ENCODE data around the gene DNER. TPM values are rescaled to one million over a fixed set of nuclear protein-coding genes. Genes with fewer than 3 reads are reported as not detected.

DNER gene
- total and polyA plus RNA-seq, 10 of the 15 experiments (the other 5 are each of a cell fraction or from before 2014, with no cell fraction given): 0.04 to 0.08 (median 0.07) TPM; not detected in 7

DNA sequence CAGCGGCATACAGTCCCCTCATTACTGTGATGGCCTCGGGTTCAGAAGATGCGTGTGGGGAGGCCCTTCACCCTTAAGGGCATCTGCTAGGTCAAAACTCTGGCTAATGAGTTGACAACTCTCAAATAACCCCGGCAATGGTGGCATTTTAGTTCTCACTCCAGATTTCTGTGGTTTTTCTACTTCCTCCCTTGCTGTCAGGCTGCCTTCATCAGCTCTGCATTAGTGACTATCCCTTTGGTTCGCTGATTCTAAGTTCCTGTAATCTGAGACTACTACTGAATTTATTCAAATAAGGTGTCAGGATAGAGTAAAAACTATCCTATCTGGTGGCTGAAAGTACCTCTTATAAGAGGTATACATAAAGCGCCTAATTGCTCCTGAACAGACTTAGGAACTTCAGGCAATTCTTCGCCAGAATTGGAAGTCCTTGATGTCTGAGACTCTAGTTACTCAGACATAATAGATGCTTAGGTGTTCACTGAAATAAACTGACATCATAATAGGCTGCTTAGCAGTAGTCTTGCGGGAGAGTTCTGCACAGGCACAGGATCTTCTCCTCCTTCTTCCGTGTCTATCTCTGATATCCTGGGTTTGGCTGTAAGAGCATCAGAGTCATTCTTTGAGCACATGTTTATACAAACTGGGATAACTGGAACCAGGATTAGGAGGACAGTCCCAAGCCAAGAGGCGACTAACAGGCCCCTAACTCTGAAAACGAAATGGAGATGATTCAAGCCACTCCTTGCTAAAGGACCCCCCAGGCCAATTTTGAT is 194.5 kb downstream of the DNER start (continued):
- TF ChIP-seq, protein P1, sequence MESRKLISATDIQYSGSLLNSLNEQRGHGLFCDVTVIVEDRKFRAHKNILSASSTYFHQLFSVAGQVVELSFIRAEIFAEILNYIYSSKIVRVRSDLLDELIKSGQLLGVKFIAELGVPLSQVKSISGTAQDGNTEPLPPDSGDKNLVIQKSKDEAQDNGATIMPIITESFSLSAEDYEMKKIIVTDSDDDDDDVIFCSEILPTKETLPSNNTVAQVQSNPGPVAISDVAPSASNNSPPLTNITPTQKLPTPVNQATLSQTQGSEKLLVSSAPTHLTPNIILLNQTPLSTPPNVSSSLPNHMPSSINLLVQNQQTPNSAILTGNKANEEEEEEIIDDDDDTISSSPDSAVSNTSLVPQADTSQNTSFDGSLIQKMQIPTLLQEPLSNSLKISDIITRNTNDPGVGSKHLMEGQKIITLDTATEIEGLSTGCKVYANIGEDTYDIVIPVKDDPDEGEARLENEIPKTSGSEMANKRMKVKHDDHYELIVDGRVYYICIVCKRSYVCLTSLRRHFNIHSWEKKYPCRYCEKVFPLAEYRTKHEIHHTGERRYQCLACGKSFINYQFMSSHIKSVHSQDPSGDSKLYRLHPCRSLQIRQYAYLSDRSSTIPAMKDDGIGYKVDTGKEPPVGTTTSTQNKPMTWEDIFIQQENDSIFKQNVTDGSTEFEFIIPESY (IDR thresholded peaks at IDR 0.05): no peak
- TF ChIP-seq RB1 (IDR thresholded peaks at IDR 0.05; ENCODE audit: borderline replicate concordance) (no peak), FOS (IDR thresholded peaks at IDR 0.05; ENCODE audit: borderline replicate concordance, extremely low read depth, insufficient read length) (no peak), PAX5 (IDR thresholded peaks at IDR 0.05; ENCODE audit: borderline replicate concordance, low read depth, low read length) (no peak), NFIC (IDR thresholded peaks at IDR 0.05; ENCODE audit: low read depth, low read length) (no peak), BACH1 (IDR thresholded peaks at IDR 0.05; ENCODE audit: borderline replicate concordance) (no peak), EGR1 (IDR thresholded peaks at IDR 0.05; ENCODE audit: borderline replicate concordance in 1 of 2, low read depth in 2 of 2, low read length in 2 of 2) (no peak)
- TF ChIP-seq, protein P2, sequence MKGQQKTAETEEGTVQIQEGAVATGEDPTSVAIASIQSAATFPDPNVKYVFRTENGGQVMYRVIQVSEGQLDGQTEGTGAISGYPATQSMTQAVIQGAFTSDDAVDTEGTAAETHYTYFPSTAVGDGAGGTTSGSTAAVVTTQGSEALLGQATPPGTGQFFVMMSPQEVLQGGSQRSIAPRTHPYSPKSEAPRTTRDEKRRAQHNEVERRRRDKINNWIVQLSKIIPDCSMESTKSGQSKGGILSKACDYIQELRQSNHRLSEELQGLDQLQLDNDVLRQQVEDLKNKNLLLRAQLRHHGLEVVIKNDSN (IDR thresholded peaks at IDR 0.05; ENCODE audit: borderline replicate concordance, extremely low read length, insufficient read depth, low read depth, low read length): no peak
